ENCODE measurements around the gene MMP24.

MMP24 gene

DNA sequence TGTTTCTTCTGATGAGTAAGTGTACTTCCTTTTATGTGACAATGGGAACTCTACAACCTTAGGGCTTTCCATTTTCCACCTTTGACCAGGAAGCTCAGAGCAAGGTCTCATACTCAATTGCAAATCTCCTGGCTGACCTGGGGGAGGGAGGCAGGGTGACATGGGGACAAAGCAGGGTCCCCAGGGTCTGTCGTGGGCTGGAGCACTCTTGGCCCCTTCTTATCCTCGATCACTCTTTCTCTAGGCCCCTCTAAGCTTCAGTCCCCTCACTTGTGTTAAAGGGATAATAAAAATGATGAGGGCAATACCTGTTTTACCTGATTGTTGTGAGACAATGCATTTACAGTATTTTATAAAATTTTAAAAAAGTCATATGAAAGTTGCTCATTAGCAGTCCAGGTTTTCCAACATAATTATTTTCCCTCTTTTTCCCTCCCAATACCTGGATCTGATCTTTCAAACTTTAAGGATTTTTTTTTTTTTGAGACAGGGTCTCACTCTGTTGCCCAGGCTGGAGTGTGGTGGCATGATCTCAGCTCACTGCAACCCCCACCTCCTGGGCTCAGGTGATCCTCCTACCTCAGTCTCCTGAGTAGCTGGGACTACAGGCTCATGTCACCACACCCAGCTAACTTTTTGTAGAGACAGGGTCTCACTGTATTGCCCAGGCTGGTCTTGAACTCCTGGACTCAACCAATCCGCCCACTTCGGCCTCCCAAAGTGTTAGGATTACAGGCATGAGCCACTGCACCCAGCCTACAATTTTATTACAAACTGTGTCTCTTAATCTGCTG, 74.2 kb downstream of the MMP24 start:
- CTCF ChIA-PET = interaction anchor here (1.2 to 13.6 kb wide), 4 partner anchors 8 to 146 kb away, joined by 3 to 108 read pairs (median 51); no protein-coding TSS in a partner anchor
- TF ChIP-seq, protein P1, sequence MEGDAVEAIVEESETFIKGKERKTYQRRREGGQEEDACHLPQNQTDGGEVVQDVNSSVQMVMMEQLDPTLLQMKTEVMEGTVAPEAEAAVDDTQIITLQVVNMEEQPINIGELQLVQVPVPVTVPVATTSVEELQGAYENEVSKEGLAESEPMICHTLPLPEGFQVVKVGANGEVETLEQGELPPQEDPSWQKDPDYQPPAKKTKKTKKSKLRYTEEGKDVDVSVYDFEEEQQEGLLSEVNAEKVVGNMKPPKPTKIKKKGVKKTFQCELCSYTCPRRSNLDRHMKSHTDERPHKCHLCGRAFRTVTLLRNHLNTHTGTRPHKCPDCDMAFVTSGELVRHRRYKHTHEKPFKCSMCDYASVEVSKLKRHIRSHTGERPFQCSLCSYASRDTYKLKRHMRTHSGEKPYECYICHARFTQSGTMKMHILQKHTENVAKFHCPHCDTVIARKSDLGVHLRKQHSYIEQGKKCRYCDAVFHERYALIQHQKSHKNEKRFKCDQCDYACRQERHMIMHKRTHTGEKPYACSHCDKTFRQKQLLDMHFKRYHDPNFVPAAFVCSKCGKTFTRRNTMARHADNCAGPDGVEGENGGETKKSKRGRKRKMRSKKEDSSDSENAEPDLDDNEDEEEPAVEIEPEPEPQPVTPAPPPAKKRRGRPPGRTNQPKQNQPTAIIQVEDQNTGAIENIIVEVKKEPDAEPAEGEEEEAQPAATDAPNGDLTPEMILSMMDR (IDR thresholded peaks at IDR 0.05; ENCODE audit: control extremely low read depth, extremely low read depth, low read depth, missing control alignments) = no peak
- POLR2A ChIA-PET = no interaction called here
- no peak for DNase-seq (ENCODE audit: extremely low spot score)

DNA sequence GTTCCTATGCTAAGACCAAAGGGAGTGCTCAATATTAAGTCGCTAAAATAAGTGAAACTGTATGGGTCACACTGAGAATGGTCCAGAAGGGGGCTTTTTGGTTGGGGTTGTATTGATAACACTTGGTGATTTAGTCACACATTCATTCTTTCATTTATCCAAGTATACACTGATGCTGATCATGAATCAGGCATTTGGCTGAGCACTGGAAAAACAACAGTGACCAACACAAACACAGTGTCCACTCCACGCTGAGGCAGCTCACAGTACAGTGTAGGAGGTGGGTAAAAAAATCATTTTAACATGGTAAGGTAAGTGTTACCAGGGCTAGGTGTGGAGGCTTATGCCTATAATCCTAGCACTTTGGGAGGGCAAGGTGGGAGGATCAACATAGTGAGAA, 74.9 kb downstream of the MMP24 start:
- CTCF ChIA-PET = interaction anchor here (1.0 to 13.6 kb wide), 6 partner anchors 8 to 145 kb away, joined by 3 to 108 read pairs (median 34); partner anchors contain the start of gene EIF6
- TF ChIP-seq, protein P1 (IDR thresholded peaks at IDR 0.05; ENCODE audit: control extremely low read depth, extremely low read depth, low read depth, missing control alignments) = no peak
- POLR2A ChIA-PET = no interaction called here
- no peak for DNase-seq (ENCODE audit: extremely low spot score)

DNA sequence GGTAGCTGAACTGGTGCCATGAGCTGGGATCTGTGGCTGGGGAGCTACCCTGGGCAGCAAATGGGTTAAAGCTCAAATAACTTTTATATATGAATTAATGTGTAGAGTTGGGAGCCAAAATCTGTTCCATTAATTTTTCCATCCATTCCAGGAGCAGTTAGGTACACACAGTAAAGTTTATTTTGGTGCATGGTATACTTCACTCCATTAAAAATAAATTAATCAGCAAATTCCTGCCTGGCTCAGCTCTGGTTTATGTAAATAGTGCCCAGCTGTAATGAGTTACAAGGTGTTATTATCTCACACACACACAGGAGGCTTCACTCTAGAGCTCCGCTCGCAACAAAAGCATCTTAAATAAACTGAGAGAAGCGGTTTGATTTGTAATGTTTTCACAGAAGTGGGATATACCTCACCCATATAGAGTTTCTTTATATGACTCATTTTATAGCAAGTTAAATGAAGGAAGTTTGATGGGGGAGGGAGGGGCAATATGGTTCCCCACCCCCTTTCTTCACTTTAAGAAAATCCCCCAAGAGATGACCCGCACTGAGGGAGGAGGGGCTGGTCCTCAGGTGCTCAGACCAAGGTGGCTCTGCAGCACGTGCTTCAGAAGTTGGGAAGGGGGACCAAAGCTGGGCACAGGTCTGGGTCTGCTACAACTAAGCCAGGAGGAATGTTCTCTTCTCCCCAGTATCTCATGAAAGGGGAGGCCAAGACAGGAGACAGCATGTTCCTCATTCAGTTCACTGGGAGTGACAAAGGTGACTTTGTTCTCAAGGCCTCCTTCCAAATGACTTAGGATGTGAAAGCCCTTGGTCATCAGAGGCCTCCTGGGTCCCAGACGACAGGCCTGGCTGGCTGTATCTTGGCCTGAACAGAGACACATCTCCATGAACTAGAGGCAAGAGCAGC, 76.2 kb downstream of the MMP24 start:
- DNase-seq (ENCODE audit: extremely low spot score) = no peak
- TF ChIP-seq, protein P1 (IDR thresholded peaks at IDR 0.05; ENCODE audit: control extremely low read depth, extremely low read depth, low read depth, missing control alignments) = no peak
- ChIA-PET CTCF (interaction anchor here (0.8 to 13.6 kb wide), 28 partner anchors 4 to 470 kb away, joined by 3 to 108 read pairs (median 7); partner anchors contain the start of genes CEP250, EIF6, GDF5 and MMP24OS), POLR2A (no interaction called here)

DNA sequence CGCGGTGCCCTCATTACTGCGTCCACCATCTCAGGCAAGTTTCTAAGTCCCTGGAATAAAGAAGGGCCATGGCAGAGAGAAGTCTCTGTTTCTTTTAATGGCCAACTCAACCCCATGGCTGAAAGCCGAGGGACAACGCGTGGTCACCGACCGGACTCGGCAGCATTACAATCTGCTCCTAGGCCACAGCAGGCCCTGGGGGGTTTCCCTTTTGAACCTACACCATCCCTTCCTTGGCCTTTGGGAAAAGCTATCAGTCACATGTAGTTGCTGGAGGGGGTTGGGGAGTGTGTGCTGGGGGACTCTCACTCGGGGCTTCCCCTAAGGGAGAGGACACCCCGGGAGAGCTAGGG, 76.9 kb downstream of the MMP24 start:
- POLR2A ChIA-PET = no interaction called here

DNA sequence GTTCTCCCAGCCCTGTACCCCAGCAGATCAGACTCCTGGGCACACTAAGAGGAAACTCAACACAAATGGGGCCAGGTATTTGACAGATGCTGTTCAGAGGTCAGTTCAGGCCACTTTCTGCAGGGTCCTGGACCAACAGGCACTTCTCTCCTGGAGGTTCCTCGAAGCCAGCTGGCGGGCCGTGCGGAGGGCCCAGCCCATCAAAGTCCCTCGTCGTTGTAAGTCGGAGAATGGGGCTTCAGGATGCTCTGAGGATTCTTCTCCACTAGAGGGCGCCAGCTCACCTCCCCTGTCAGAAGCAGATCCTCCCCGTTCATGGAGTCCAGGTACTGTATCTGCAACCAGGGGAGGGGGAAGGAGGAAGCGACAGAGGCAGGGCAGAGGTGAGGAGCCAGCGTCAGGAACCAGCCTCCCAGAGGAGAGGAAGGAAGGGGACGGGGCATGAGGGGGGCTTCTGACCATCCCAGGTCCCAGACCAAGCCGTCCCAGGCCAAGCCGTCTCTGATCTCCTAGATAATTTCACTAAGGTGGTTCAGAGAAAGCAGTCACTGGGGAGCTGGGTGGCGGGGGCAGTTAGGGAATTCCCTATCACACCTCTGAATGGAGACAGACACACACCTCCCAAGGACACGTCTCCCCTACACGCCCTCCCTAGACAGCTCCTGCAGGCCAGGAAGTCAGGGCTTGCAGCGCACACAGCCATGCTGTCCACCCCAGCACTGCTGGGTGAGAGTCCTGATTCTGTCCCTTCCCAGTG, 77.4 kb downstream of the MMP24 start:
- ChIA-PET POLR2A (interaction anchor here (0.6 kb wide), 1 partner anchor 19 kb away, joined by 6 read pairs; the partner anchor contains the start of gene EIF6), CTCF (interaction anchor here (0.8 to 13.6 kb wide), 42 partner anchors 5 to 471 kb away, joined by 3 to 108 read pairs (median 4); partner anchors contain the start of genes CEP250, EIF6, GDF5 and MMP24OS)
- peak; percentile 88 for DNase-seq (ENCODE audit: extremely low spot score)
- TF ChIP-seq, protein P1 (IDR thresholded peaks at IDR 0.05; ENCODE audit: control extremely low read depth, extremely low read depth, low read depth, missing control alignments) = peak; percentile 81

More for the DNA sequence above, 76.9 kb downstream of the MMP24 start:
- CTCF ChIA-PET = interaction anchor here (0.8 to 13.6 kb wide), 37 partner anchors 4 to 470 kb away, joined by 3 to 108 read pairs (median 6); partner anchors contain the start of genes CEP250, EIF6, GDF5 and MMP24OS
- DNase-seq (ENCODE audit: extremely low spot score) = no peak
- TF ChIP-seq, protein P1 (IDR thresholded peaks at IDR 0.05; ENCODE audit: control extremely low read depth, extremely low read depth, low read depth, missing control alignments) = no peak

All from GM10248 (cell line).